ENCODE results near the gene GPX3.

GPX3 gene

GRCh38 chr5:151077419-151077818 is 57.0 kb downstream of the GPX3 start:
- no peaks in the 10 kb centered on the region for H3K27me3 Mint-ChIP-seq
- H3K36me3 Mint-ChIP-seq, result peaks cover 44% of the 10 kb centered on the region
- no peak overlapping the region for H3K4me3 Mint-ChIP-seq
- CTCF ChIA-PET, result interaction anchor here (1.0 to 3.0 kb wide), 2 partner anchors 26 to 38 kb away, joined by 4 to 20 read pairs; no protein-coding TSS in a partner anchor
- H3K4me1 Mint-ChIP-seq, result peaks cover 53% of the 10 kb centered on the region
- H3K9me3 Mint-ChIP-seq, result no peaks in the 10 kb centered on the region
- no peak for DNase-seq
- H3K27ac Mint-ChIP-seq, result no peak overlapping the region

GRCh38 chr5:151077967-151078366 is 57.6 kb downstream of the GPX3 start:
- CTCF ChIA-PET, result interaction anchor here (0.9 to 3.0 kb wide), 4 partner anchors 26 to 87 kb away, joined by 3 to 20 read pairs (median 4); no protein-coding TSS in a partner anchor
- H3K9me3 Mint-ChIP-seq, result no peaks in the 10 kb centered on the region
- H3K27me3 Mint-ChIP-seq, result no peaks in the 10 kb centered on the region
- peak overlapping the region; percentile 90 for H3K27ac Mint-ChIP-seq
- peak overlapping the region; percentile 79 for H3K4me3 Mint-ChIP-seq
- H3K4me1 Mint-ChIP-seq, result peaks cover 58% of the 10 kb centered on the region
- H3K36me3 Mint-ChIP-seq, result peaks cover 46% of the 10 kb centered on the region
- DNase-seq, result no peak

Measured in activated naive CD4-positive, alpha-beta T cell treated with anti-CD3 and anti-CD28 coated beads, Interleukin-2, amount 10 ng/mL, durations not matched to agents 7 days and 5 days (primary cell).